ENCODE data around the gene SLC15A4. TPM values are rescaled to one million over a fixed set of nuclear protein-coding genes. Genes with fewer than 3 reads are reported as not detected.

Gene SLC15A4
- total RNA-seq, 1 experiment from 2014 or later = 32.0 TPM

DNA sequence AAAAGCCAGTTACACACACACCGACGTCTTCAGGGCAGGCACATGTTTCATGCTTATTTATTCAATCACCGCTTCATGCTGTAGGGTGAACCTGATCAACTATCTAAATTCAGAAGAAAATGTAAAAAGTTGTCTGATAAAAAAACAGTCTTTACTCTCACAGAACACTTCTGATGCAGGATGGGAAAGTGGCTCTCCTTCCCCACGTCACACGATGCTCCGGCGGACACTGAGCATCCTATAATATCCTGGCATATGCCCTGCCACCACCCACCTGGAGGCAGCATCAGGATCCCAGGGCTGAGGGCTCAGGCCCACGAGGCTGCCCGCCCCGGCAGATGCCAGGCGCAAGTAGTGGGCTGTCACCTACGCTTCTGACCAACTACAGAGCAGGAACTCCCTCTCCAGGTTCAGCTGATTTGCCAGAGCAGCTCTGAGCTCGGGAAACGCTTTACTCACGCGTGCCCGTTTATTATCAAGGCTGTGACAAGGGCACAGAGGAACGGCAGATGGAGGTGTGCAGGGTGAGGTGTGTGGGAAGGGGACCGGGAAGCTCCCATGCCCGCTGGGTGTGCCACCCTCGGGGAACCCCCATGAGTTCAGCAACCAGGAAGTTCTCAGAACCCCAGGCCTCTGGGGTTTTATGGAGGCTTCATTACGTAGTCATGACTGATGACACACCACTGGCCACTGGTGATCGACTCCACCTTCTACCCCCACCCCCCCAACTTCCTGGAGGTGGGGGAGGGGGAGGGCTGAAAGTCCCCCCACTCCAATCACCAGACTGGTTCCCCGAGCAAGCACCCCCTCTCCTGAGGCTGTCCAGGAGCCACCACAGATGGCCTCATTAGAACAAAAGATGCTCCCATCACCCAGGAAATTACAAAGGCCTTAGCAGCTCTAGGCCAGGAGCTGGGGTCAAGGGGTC, 32.1 kb downstream of the SLC15A4 start:
- peaks cover 57% of the 10 kb centered on the region for H3K36me3 Mint-ChIP-seq (ENCODE audit: insufficient read depth, unreplicated experiment)
- intact Hi-C loops (cut with micrococcal nuclease) = no loop called here
- no peaks in the 10 kb centered on the region for H3K4me1 Mint-ChIP-seq (ENCODE audit: insufficient read depth, unreplicated experiment)
- no peaks in the 10 kb centered on the region for H3K9me3 Mint-ChIP-seq (ENCODE audit: unreplicated experiment)
- no peak overlapping the region for H3K4me3 Mint-ChIP-seq (ENCODE audit: unreplicated experiment)
- no peak overlapping the region for H3K27ac Mint-ChIP-seq (ENCODE audit: low read depth, unreplicated experiment)
- H3K27me3 Mint-ChIP-seq (ENCODE audit: insufficient read depth, unreplicated experiment) = no peaks in the 10 kb centered on the region
- ChIA-PET CTCF (interaction anchor here (0.6 to 1.8 kb wide), 2 partner anchors 9 to 1214 kb away, joined by 3 to 5 read pairs; no protein-coding TSS in a partner anchor), POLR2A (no interaction called here)
- DNase-seq (ENCODE audit: unreplicated experiment) = no peak
- BruUV-seq (replicated peaks) = no TSS peak
- no peak for TF ChIP-seq CTCF (IDR thresholded peaks at IDR 0.05; ENCODE audit: unreplicated experiment)

DNA sequence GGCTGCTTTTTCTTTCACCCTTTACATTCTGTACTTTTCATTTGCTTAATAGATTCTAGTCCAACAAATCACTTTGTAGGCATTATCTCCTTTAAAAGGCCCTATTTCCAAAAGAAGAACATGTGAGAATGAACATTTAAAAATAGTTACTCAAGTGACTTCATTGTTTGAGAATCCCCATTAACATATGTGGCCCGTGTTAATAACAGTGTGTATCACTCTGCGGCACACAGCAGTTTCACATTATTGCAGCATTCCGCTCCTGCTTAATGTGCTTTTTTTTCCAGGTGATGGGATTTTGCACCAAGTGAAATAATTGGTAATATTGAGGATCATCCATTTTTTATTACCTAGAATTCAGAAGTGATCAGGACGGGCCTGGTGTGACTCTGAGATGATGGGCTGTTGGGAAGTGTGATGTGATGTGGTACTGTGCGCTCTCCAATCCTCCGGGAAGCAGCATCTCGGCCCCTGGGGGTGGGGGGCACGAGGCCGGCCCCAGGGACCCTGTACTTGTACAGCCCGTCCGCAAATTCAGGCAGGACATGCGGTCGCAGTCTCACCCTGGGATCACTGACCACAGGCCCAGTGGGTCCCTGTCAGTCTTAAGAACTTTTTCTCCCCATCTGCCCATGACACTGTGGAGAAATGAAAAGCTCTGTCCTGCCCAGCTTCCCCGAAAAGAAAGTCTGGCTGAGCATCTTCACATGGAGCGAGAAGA, 32.9 kb downstream of the SLC15A4 start:
- TF ChIP-seq CTCF (IDR thresholded peaks at IDR 0.05; ENCODE audit: unreplicated experiment) = no peak
- Mint-ChIP-seq H3K27ac (ENCODE audit: low read depth, unreplicated experiment) (no peak overlapping the region), H3K36me3 (ENCODE audit: insufficient read depth, unreplicated experiment) (peaks cover 49% of the 10 kb centered on the region), H3K9me3 (ENCODE audit: unreplicated experiment) (no peaks in the 10 kb centered on the region), H3K4me1 (ENCODE audit: insufficient read depth, unreplicated experiment) (no peaks in the 10 kb centered on the region), H3K4me3 (ENCODE audit: unreplicated experiment) (no peak overlapping the region), H3K27me3 (ENCODE audit: insufficient read depth, unreplicated experiment) (no peaks in the 10 kb centered on the region)
- intact Hi-C loops (cut with micrococcal nuclease) = no loop called here
- no TSS peak for BruUV-seq (replicated peaks)
- ChIA-PET CTCF (interaction anchor here (0.6 to 1.8 kb wide), 2 partner anchors 8 to 1215 kb away, joined by 3 to 5 read pairs; no protein-coding TSS in a partner anchor), POLR2A (no interaction called here)
- DNase-seq (ENCODE audit: unreplicated experiment) = no peak

GRCh38 chr12:128790221-128790620, 33.5 kb downstream of the SLC15A4 start:
- no peak for TF ChIP-seq CTCF (IDR thresholded peaks at IDR 0.05; ENCODE audit: unreplicated experiment)
- DNase-seq (ENCODE audit: unreplicated experiment) = no peak
- POLR2A ChIA-PET = no interaction called here
- H3K27ac Mint-ChIP-seq (ENCODE audit: low read depth, unreplicated experiment) = no peak overlapping the region
- H3K9me3 Mint-ChIP-seq (ENCODE audit: unreplicated experiment) = no peaks in the 10 kb centered on the region
- intact Hi-C loops (cut with micrococcal nuclease) = no loop called here
- no peaks in the 10 kb centered on the region for H3K27me3 Mint-ChIP-seq (ENCODE audit: insufficient read depth, unreplicated experiment)
- no TSS peak for BruUV-seq (replicated peaks)
- H3K4me1 Mint-ChIP-seq (ENCODE audit: insufficient read depth, unreplicated experiment) = no peaks in the 10 kb centered on the region
- CTCF ChIA-PET = no interaction called here
- no peak overlapping the region for H3K4me3 Mint-ChIP-seq (ENCODE audit: unreplicated experiment)
- H3K36me3 Mint-ChIP-seq (ENCODE audit: insufficient read depth, unreplicated experiment) = peaks cover 44% of the 10 kb centered on the region

DNA sequence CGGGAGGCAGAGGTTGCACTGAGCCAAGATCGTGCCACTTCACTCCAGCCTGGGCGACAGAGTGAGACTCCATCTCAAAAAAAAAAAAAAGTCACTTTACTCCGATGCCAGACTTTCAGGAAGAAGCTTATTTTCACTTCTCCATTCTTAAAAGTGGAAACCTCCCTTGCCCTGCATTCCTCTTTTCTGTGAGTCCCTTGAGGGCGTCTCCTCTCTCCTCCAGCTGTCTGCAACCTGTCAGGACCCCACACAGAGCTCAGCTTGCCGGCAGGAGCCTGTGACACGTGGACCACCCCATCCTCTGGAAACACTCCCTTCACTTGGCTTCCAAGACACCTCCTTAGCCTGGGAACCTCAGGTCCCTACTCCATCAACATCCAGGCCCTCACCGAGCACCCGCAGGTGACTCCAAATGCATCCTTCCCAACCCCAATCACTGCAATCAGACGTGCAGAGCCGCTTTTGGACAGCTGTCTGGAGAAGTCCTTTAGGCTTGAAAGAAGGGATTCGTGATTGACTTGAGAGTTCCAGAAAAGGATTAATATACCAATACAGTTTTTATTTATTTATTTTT, 34.3 kb downstream of the SLC15A4 start:
- no peak for TF ChIP-seq CTCF (IDR thresholded peaks at IDR 0.05; ENCODE audit: unreplicated experiment)

More for the DNA sequence above, 34.3 kb downstream of the SLC15A4 start:
- intact Hi-C loops (cut with micrococcal nuclease) = no loop called here
- no peaks in the 10 kb centered on the region for H3K9me3 Mint-ChIP-seq (ENCODE audit: unreplicated experiment)
- ChIA-PET POLR2A (no interaction called here), CTCF (no interaction called here)
- H3K27me3 Mint-ChIP-seq (ENCODE audit: insufficient read depth, unreplicated experiment) = no peaks in the 10 kb centered on the region
- no peak for DNase-seq (ENCODE audit: unreplicated experiment)
- H3K36me3 Mint-ChIP-seq (ENCODE audit: insufficient read depth, unreplicated experiment) = peaks cover 36% of the 10 kb centered on the region
- BruUV-seq (replicated peaks) = no TSS peak
- peaks cover 1% of the 10 kb centered on the region for H3K4me1 Mint-ChIP-seq (ENCODE audit: insufficient read depth, unreplicated experiment)
- H3K27ac Mint-ChIP-seq (ENCODE audit: low read depth, unreplicated experiment) = no peak overlapping the region
- H3K4me3 Mint-ChIP-seq (ENCODE audit: unreplicated experiment) = no peak overlapping the region

Data from MCF 10A (cell line).